DMS 273 treated with DMSO at 0.1 percent for 48 hours (cell line): ENCODE data around the gene CSF1R.
"Not testable (repeated sequence)": the region's sequence is repeated elsewhere in the genome, so short reads cannot be mapped to it uniquely, and the experiment has no call there.

Experiments used
- DNase-seq: peaks from one replicate; lab custom pipeline; 2025; lab: John Stamatoyannopoulos, UW

Gene CSF1R

GRCh38 chr5:150103678-150104549 lies 17.6 kb upstream of the CSF1R start:
- DNase-seq: no peak

- DNase-seq: no peak
Observed at GRCh38 chr5:150101023-150101422, 14.7 kb upstream of the CSF1R start.

GRCh38 chr5:150097152-150097551 lies 10.8 kb upstream of the CSF1R start:
- DNase-seq: no peak

- DNase-seq: no peak
Observed at GRCh38 chr5:150092159-150092787, 5.9 kb upstream of the CSF1R start.

GRCh38 chr5:150085191-150085912 lies 1.0 kb downstream of the CSF1R start:
- no peak for DNase-seq

GRCh38 chr5:150084754-150085153 lies 1.6 kb downstream of the CSF1R start:
- not testable (repeated sequence) for DNase-seq

GRCh38 chr5:150082889-150083288 lies 3.5 kb downstream of the CSF1R start:
- no peak for DNase-seq

- DNase-seq: no peak
Observed at GRCh38 chr5:150082374-150082773, 4.0 kb downstream of the CSF1R start.

GRCh38 chr5:150081541-150082283 lies 4.6 kb downstream of the CSF1R start:
- no peak for DNase-seq

- DNase-seq: no peak
Observed at GRCh38 chr5:150080696-150081435, 5.5 kb downstream of the CSF1R start.

GRCh38 chr5:150079909-150080461 lies 6.4 kb downstream of the CSF1R start:
- DNase-seq: no peak

- no peak for DNase-seq
Observed at GRCh38 chr5:150078802-150079689, 7.3 kb downstream of the CSF1R start.

- no peak for DNase-seq
Observed at GRCh38 chr5:150077996-150078801, 8.2 kb downstream of the CSF1R start.

GRCh38 chr5:150077060-150077459 lies 9.3 kb downstream of the CSF1R start:
- no peak for DNase-seq

- DNase-seq: no peak
Observed at GRCh38 chr5:150075806-150076205, 10.5 kb downstream of the CSF1R start.

- DNase-seq: no peak
Observed at GRCh38 chr5:150075233-150075632, 11.1 kb downstream of the CSF1R start.

- no peak for DNase-seq
Observed at GRCh38 chr5:150073677-150074076, 12.7 kb downstream of the CSF1R start.

GRCh38 chr5:150073086-150073625 lies 13.2 kb downstream of the CSF1R start:
- DNase-seq: no peak

GRCh38 chr5:150070821-150071220 lies 15.5 kb downstream of the CSF1R start:
- no peak for DNase-seq
